Measurements from ENCODE around the gene MMRN1. TPM values are rescaled to one million over a fixed set of nuclear protein-coding genes. Genes with fewer than 3 reads are reported as not detected.

The MMRN1 gene
- total and polyA plus RNA-seq, 2 of the 8 experiments (the other 6 are each of a cell fraction or from before 2014, with no cell fraction given), result not detected

GRCh38 chr4:89868276-89868675 is 26.4 kb upstream of the MMRN1 start:
- H3K18ac ChIP-seq (ENCODE audit: extremely low read depth, low read length), result no peak overlapping the region
- H3K79me2 ChIP-seq (ENCODE audit: control insufficient read depth in 1 of 2, insufficient read depth in 2 of 2, low read length in 2 of 2), result no peaks in the 10 kb centered on the region
- H3K14ac ChIP-seq (ENCODE audit: insufficient read length), result no peak overlapping the region
- H2AK5ac ChIP-seq (ENCODE audit: low read depth, low read length), result no peak overlapping the region
- H3K56ac ChIP-seq (replicated peaks; ENCODE audit: insufficient read length, low read depth, low read length), result no peak overlapping the region
- no peaks in the 10 kb centered on the region for H4K20me1 ChIP-seq (replicated peaks in 1 of 2; ENCODE audit: control insufficient read depth in 1 of 2, insufficient read depth in 2 of 2, low read length in 2 of 2)
- H4K91ac ChIP-seq (replicated peaks; ENCODE audit: insufficient read length, low read length), result no peak overlapping the region
- H2BK12ac ChIP-seq (ENCODE audit: low read depth, low read length), result no peak overlapping the region
- H4K8ac ChIP-seq (ENCODE audit: extremely low read depth, insufficient read depth, low read length), result no peak overlapping the region
- no peak overlapping the region for H3K4me3 ChIP-seq (ENCODE audit: extremely low read depth in 1 of 4, insufficient read depth in 2 of 4, low read depth in 3 of 4, low read length in 4 of 4)
- no peaks in the 10 kb centered on the region for H3K36me3 ChIP-seq (ENCODE audit: control insufficient read depth in 2 of 4, insufficient read depth in 4 of 4, low read length in 3 of 4)
- ChIA-PET CTCF (ENCODE audit: partially characterized antibody) (interaction anchor here (0.6 to 1.6 kb wide), 12 partner anchors 7 to 1712 kb away, joined by 3 to 6 read pairs (median 4); no protein-coding TSS in a partner anchor), POLR2A (ENCODE audit: partially characterized antibody) (no interaction called here)
- no peak overlapping the region for H2AFZ ChIP-seq (ENCODE audit: low read length)
- no peak overlapping the region for H3K23ac ChIP-seq (ENCODE audit: insufficient read length)
- H3K4me1 ChIP-seq (replicated peaks in 1 of 4; ENCODE audit: control insufficient read depth in 3 of 4, insufficient read depth in 4 of 4, low read length in 3 of 4), result no peaks in the 10 kb centered on the region
- H3K27ac ChIP-seq (ENCODE audit: low read depth, low read length), result no peak overlapping the region
- DNase-seq (ENCODE audit: low read depth in 1 of 2, low spot score in 2 of 2), result no peak
- TF ChIP-seq KDM4A (IDR thresholded peaks at IDR 0.05; ENCODE audit: low read depth, low read length, severe bottlenecking) (no peak), JUN (IDR thresholded peaks at IDR 0.05; ENCODE audit: low read depth, low read length) (no peak), KDM1A (IDR thresholded peaks at IDR 0.05; ENCODE audit: borderline replicate concordance, low read length) (no peak), SIN3A (conservative IDR thresholded peaks at IDR 0.05 in 1 of 2, IDR thresholded peaks at IDR 0.05 in 1 of 2; ENCODE audit: low read depth in 1 of 2, low read length in 2 of 2) (no peak), BCL11A (IDR thresholded peaks at IDR 0.05; ENCODE audit: low read depth in 2 of 2, low read length in 2 of 2) (no peak), HDAC2 (IDR thresholded peaks at IDR 0.05; ENCODE audit: borderline replicate concordance in 1 of 2, low read depth in 2 of 2, low read length in 2 of 2) (no peak), MAX (IDR thresholded peaks at IDR 0.05) (no peak), TCF12 (IDR thresholded peaks at IDR 0.05; ENCODE audit: low read depth, low read length) (no peak), TAF7 (optimal IDR thresholded peaks at IDR 0.05; ENCODE audit: borderline replicate concordance, low read depth, low read length) (no peak), KDM5A (IDR thresholded peaks at IDR 0.05; ENCODE audit: low read length) (no peak)
- no peaks in the 10 kb centered on the region for H3K27me3 ChIP-seq (replicated peaks in 1 of 4; ENCODE audit: control insufficient read depth in 3 of 4, extremely low read depth in 1 of 4, insufficient read depth in 3 of 4, low read length in 3 of 4)
- H4K5ac ChIP-seq (ENCODE audit: insufficient read length, low read depth, low read length), result no peak overlapping the region
- H3K23me2 ChIP-seq (ENCODE audit: low read depth, low read length), result no peaks in the 10 kb centered on the region
- H3K9me3 ChIP-seq (ENCODE audit: insufficient read depth in 2 of 2, low read depth in 1 of 2, low read length in 1 of 2), result no peaks in the 10 kb centered on the region
- H2BK5ac ChIP-seq (ENCODE audit: low read depth, low read length), result no peak overlapping the region
- no peak overlapping the region for H3K4ac ChIP-seq (replicated peaks; ENCODE audit: insufficient read length, low read depth, low read length)
- no peak overlapping the region for H2BK20ac ChIP-seq (ENCODE audit: low read length)
- no peak for FAIRE-seq
- H3K4me2 ChIP-seq (ENCODE audit: insufficient read depth in 1 of 2, low read depth in 2 of 2, low read length in 2 of 2), result no peak overlapping the region
- no peaks in the 10 kb centered on the region for H3K79me1 ChIP-seq (ENCODE audit: low read depth, low read length)
- no peak overlapping the region for H2BK15ac ChIP-seq (ENCODE audit: low read length)
- H3K9ac ChIP-seq (replicated peaks in 1 of 4; ENCODE audit: extremely low read depth in 1 of 4, low read depth in 3 of 4, low read length in 3 of 4), result no peak overlapping the region
- H2BK120ac ChIP-seq (replicated peaks; ENCODE audit: low read depth, low read length), result no peak overlapping the region
